AG04449 (cell line): ENCODE results near the gene STC2.

Experiments used
- CTCF ChIA-PET: fragments of 350-600 bp; formaldehyde crosslinking; extraction: SDS; loops from one replicate; lab custom pipeline; 2021; ENCODE audit warnings: antibody characterized with exemption; lab: Yijun Ruan, JAX
- POLR2A ChIA-PET: fragments of 400-600, 350-600 bp; formaldehyde crosslinking; extraction: SDS; loops from one replicate; lab custom pipeline; 2020; ENCODE audit warnings: antibody characterized with exemption, inconsistent platforms; lab: Yijun Ruan, JAX
- DNase-seq: peaks from one replicate; pipeline ENCODE4 v3.0.0-alpha.2; 2010; ENCODE audit warnings: low read depth, low spot score
- H3K4me3 ChIP-seq: 2 replicates; pipeline ENCODE4 v1.5.1; 2011; ENCODE audit warnings: low read depth, mild to moderate bottlenecking, control low read depth, low read length
- TF ChIP-seq, protein P1 (sequence below): IDR thresholded peaks from one replicate; pipeline ENCODE4 v1.5.1; 2011; ENCODE audit warnings: mild to moderate bottlenecking, moderate library complexity, low read length, control low read depth, inconsistent platforms; ENCODE audit not compliant: insufficient read depth; ENCODE audit errors: missing control alignments

The STC2 gene

DNA sequence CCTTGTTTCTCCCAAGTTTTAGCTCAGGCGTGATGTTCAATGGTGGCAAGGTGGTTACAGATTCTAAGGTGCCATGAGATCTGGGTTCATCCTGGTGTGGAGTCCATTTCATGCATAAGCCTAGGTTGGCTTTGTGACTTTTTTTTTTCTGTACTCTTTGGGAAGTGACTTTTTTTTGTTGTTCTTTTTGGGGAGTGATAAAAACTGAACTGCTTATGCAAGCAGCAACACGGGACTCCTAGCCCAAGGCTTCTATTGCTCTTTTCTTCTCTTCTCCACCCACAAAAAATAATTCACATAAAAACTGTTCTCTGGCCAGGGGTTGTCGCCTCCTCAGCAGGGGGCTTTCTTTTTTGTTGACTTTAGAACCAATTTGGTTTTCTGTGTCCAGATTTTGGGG, 15.4 kb downstream of the STC2 start:
- DNase-seq = no peak
- TF ChIP-seq, protein P1, sequence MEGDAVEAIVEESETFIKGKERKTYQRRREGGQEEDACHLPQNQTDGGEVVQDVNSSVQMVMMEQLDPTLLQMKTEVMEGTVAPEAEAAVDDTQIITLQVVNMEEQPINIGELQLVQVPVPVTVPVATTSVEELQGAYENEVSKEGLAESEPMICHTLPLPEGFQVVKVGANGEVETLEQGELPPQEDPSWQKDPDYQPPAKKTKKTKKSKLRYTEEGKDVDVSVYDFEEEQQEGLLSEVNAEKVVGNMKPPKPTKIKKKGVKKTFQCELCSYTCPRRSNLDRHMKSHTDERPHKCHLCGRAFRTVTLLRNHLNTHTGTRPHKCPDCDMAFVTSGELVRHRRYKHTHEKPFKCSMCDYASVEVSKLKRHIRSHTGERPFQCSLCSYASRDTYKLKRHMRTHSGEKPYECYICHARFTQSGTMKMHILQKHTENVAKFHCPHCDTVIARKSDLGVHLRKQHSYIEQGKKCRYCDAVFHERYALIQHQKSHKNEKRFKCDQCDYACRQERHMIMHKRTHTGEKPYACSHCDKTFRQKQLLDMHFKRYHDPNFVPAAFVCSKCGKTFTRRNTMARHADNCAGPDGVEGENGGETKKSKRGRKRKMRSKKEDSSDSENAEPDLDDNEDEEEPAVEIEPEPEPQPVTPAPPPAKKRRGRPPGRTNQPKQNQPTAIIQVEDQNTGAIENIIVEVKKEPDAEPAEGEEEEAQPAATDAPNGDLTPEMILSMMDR = no peak
- CTCF ChIA-PET = interaction anchor here (0.7 to 5.7 kb wide), 6 partner anchors 9 to 328 kb away, joined by 3 to 60 read pairs (median 9); no protein-coding TSS in a partner anchor
- no peak overlapping the region for H3K4me3 ChIP-seq
- POLR2A ChIA-PET = interaction anchor here (0.6 to 0.8 kb wide), 3 partner anchors 146 to 931 kb away, joined by 3 to 5 read pairs (median 3); no protein-coding TSS in a partner anchor

DNA sequence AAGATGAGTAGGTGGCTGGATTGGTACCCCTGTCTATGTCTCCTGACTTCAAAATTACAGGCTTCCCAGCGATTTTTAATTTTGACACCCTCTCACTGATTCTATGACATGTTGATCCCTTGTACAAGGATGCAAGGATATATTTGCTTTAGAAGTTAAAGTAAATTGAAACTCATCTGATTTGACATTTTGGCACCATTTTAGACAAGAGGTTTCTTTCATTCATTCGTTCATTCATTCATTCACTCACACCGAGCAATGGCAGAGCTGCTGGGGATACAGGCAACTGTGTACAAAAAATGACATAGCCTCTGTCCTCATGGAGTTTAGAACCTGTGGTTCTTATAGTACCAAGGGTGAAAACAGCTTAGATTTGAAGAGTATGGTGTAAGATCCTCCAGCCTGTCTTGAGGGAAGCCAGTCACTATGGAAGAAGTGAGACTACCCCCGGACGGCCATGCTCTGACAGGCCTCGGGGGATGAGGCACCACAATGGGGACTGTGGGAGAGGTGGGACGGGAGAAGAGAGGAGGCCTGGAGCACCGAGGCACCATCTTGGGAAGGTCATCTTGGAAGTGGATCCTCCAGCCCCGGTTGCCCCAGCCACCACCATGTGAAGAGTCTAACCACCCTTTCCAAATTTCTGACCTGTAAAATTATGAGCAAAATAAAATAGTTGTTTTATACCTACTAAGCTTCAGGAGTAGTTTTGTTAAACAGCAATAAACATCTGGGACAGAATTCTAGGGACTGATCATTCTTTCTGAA, 16.2 kb downstream of the STC2 start:
- ChIA-PET POLR2A (interaction anchor here (0.6 to 0.7 kb wide), 2 partner anchors 145 to 930 kb away, joined by 3 to 5 read pairs; no protein-coding TSS in a partner anchor), CTCF (interaction anchor here (0.7 to 5.7 kb wide), 7 partner anchors 9 to 605 kb away, joined by 3 to 60 read pairs (median 5); no protein-coding TSS in a partner anchor)
- no peak overlapping the region for H3K4me3 ChIP-seq
- TF ChIP-seq, protein P1 = no peak
- no peak for DNase-seq

DNA sequence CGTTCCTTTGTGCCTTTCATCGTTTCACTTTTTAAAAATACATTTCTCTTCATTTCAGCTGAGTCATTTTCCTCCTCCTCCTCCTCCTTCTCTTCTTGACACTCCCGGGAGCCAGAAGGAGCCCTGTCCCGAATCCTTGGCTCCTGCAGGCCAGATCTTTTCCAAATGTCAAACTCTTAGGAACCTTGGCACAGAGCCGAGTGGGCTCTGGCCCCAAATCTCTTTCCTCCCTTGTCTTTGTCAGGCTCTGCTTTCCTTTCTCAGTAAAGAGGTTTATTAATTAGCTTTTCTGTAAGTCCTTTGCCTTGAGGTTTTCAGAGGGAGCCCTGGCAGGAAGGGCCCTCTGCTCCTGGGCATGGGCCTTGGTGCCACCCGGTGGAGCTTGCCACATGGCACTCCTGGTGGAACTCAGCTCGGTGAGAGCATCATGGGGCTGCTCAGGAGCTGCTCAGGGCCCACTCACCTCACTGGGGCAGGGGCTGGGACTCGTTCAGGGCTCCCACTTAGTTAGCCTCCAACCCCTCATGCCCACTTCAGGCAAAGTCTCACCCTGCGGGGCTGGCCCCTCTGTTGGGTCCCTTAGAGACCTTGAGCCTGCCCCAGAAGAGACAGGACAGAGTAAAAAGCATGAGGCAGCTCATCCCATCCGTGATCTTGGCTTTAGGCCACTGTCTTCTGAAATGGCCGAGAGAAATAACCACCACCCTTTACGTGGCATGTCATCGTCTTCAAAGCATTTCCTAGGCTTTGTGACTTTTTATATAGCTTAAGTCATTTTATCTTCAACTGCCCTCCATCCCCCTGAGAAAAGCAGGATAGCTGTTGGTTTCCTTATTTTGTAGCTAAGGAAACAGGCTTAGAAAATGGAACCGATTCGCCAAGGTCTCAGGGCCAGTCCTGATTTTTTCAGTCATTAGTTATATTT, 17.1 kb downstream of the STC2 start:
- TF ChIP-seq, protein P1 = no peak
- CTCF ChIA-PET = interaction anchor here (1.2 to 5.7 kb wide), 5 partner anchors 10 to 604 kb away, joined by 3 to 60 read pairs (median 14); no protein-coding TSS in a partner anchor
- POLR2A ChIA-PET = no interaction called here
- no peak overlapping the region for H3K4me3 ChIP-seq
- no peak for DNase-seq

DNA sequence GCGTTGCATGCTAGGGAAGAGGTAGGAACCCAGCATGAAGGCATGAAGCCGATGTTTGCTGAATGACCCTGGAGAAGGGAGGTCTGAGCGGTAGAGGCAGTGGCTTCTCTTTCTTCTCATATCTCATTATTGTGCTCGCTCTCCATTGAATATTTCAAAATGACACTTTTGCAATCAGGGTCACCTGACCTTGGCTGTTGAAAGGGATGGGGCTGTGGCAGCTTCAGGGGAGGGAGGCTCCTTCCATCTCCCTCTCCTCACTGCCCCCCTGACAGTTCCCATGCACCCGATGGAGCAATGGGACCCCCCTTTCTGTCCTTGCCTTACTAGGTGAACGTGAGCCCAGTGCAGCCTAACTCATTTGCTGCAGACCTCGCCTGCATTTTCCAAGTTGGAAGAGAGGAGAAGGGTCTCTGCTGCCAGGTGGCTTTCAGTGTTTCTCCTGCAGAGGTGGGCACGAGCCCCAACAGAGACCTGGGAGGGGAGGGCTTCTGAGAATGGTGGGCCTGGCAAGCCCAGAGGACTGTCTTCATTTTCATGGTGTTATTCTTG, 17.9 kb downstream of the STC2 start:
- POLR2A ChIA-PET = no interaction called here

DNA sequence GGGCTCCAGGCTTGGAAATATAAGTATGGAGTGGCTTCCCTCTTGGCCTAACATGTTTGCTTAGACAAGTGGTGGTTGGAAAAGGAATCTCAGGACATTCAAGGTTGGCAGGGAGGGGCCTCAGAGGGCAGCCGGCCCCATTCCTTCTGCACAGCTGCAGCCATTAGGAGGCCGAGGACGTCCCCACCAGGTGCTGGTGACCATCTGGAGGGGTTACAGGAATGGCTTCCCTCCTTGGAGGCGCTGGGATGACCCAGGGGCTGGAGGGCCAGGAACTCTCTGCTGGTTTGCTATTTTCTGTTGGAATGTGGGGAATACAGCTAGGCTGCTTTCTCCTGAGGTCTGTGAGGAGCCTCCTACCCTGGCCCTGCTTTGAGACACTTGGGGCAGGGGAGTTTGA, 18.5 kb downstream of the STC2 start:
- CTCF ChIA-PET = interaction anchor here (4.6 to 5.7 kb wide), 2 partner anchors 16 to 263 kb away, joined by 29 to 60 read pairs; no protein-coding TSS in a partner anchor
- no peak overlapping the region for H3K4me3 ChIP-seq
- TF ChIP-seq, protein P1 = no peak
- POLR2A ChIA-PET = no interaction called here
- no peak for DNase-seq

More for the DNA sequence above, 17.9 kb downstream of the STC2 start:
- no peak for DNase-seq
- no peak overlapping the region for H3K4me3 ChIP-seq
- TF ChIP-seq, protein P1 = no peak
- CTCF ChIA-PET = interaction anchor here (1.8 to 5.7 kb wide), 4 partner anchors 11 to 263 kb away, joined by 5 to 60 read pairs (median 22); no protein-coding TSS in a partner anchor
